HepG2 (cell line): Measurements from ENCODE around the gene PM20D1. TPM values are rescaled to one million over a fixed set of nuclear protein-coding genes. Genes with fewer than 3 reads are reported as not detected.

ENCODE experiments used
- ATAC-seq: fragments of 200-7000 bp; cut with Tn5 transposase; 3 replicates; pipeline ENCODE4 v1.9.1; 2020; ENCODE audit warnings: mild to moderate bottlenecking, moderate library complexity
- BruUV-seq: library from RNA; stranded (reverse); fragments of 400-500 nt; replicated peaks from 2 replicates; lab custom pipeline; 2021; lab: Mats Ljungman, UMichigan
- CTCF ChIA-PET: fragments of 300-600 bp; formaldehyde crosslinking; extraction: SDS; loops from one replicate; lab custom pipeline; 2021; ENCODE audit warnings: low total read pairs, inconsistent platforms, low intra/inter-chr PET ratio; lab: Yijun Ruan, JAX
- POLR2A ChIA-PET: fragments of 350-600 bp; sonication (Branson Sonifier 250); formaldehyde crosslinking; loops from one replicate; lab custom pipeline; 2020; ENCODE audit warnings: antibody characterized with exemption, inconsistent platforms; lab: Yijun Ruan, JAX
- DNase-seq: peaks from one replicate; pipeline ENCODE4 v3.0.0-alpha.2; 2015; ENCODE audit warnings: low spot score
- FAIRE-seq: peaks from 3 replicates; lab custom pipeline; 2011; peaks lifted over from hg19 to GRCh38; lab: Jason Lieb, UNC
- H2AFZ ChIP-seq: one replicate; pipeline ENCODE4 v1.6.1; 2011; ENCODE audit warnings: low read length, inconsistent platforms
- H3K27ac ChIP-seq: fragments of 300-600 bp; 3 replicates; pipeline ENCODE4 v1.8.0; 2011; ENCODE audit warnings: mixed run types, mild to moderate bottlenecking, mixed read lengths, low read length, inconsistent platforms; ENCODE audit not compliant: insufficient read depth; ENCODE audit errors: extremely low read length
- H3K27me3 ChIP-seq, 2 experiments: fragments of 200-600 bp in 1 of 2; 2 replicates in 1 of 2; 3 replicates in 1 of 2; pipeline versions ENCODE4 v1.6.0 to v1.8.0; 2011; ENCODE audit warnings: low read length in 2 of 2, mild to moderate bottlenecking in 2 of 2, moderate library complexity in 2 of 2, inconsistent platforms in 1 of 2; ENCODE audit not compliant: insufficient read depth in 2 of 2, control insufficient read depth in 1 of 2
- H3K36me3 ChIP-seq, 2 experiments: fragments of 200-600 bp in 1 of 2; replicated peaks in 1 of 2; 2 replicates in 1 of 2; 3 replicates in 1 of 2; pipeline versions ENCODE4 v1.5.1 to v1.8.0; 2011; ENCODE audit warnings: low read length in 2 of 2, inconsistent platforms in 1 of 2; ENCODE audit not compliant: insufficient read depth in 2 of 2, control insufficient read depth in 1 of 2
- H3K4me1 ChIP-seq: 2 replicates; pipeline ENCODE4 v1.5.1; 2012; ENCODE audit warnings: low read length, inconsistent platforms; ENCODE audit not compliant: insufficient read depth
- H3K4me2 ChIP-seq: 2 replicates; pipeline ENCODE4 v1.6.0; 2011; ENCODE audit warnings: low read depth, low read length, inconsistent platforms
- H3K4me3 ChIP-seq, 3 experiments: fragments of 200-600 bp in 1 of 3; sonication (generic), shearing (Covaris generic) in 1 of 3; replicated peaks in 1 of 3; 2 replicates each; pipeline ENCODE4 v1.5.1; 2011 to 2016; ENCODE audit warnings: low read length in 3 of 3, inconsistent platforms in 2 of 3, low read depth in 2 of 3, mild to moderate bottlenecking in 2 of 3, control low read depth in 1 of 3, mixed read lengths in 1 of 3; ENCODE audit not compliant: insufficient read depth in 1 of 3
- H3K79me2 ChIP-seq: one replicate; pipeline ENCODE4 v1.6.1; 2011; ENCODE audit warnings: low read length, inconsistent platforms; ENCODE audit not compliant: insufficient read depth
- H3K9ac ChIP-seq: 2 replicates; pipeline ENCODE4 v1.6.0; 2011; ENCODE audit warnings: mild to moderate bottlenecking, low read depth, low read length, inconsistent platforms; ENCODE audit not compliant: insufficient read depth
- H3K9me3 ChIP-seq: 2 replicates; pipeline ENCODE4 v1.5.1; 2012; ENCODE audit warnings: mild to moderate bottlenecking, low read length
- H4K20me1 ChIP-seq: 2 replicates; pipeline ENCODE4 v1.6.0; 2011; ENCODE audit warnings: inconsistent platforms, mild to moderate bottlenecking, low read length, moderate library complexity; ENCODE audit not compliant: insufficient read depth
- AHDC1 ChIP-seq: sonication (generic); formaldehyde crosslinking; IDR thresholded peaks from 2 replicates; pipeline ENCODE4 v1.5.1; 2020; ENCODE audit warnings: mild to moderate bottlenecking, missing genetic modification reagents, borderline replicate concordance
- CC2D1A ChIP-seq: sonication (generic); formaldehyde crosslinking; IDR thresholded peaks from 2 replicates; pipeline ENCODE4 v1.8.1; 2023; ENCODE audit warnings: mild to moderate bottlenecking, missing genetic modification reagents
- ETV5 ChIP-seq: IDR thresholded peaks from 2 replicates; pipeline ENCODE4 v1.6.1; 2018; ENCODE audit warnings: missing biosample characterization, missing genetic modification reagents, inconsistent platforms, borderline replicate concordance
- IRX3 ChIP-seq: sonication (generic); formaldehyde crosslinking; IDR thresholded peaks from 2 replicates; pipeline ENCODE4 v1.8.1; 2023; ENCODE audit warnings: mild to moderate bottlenecking, low read depth, missing genetic modification reagents, borderline replicate concordance
- NFRKB ChIP-seq: fragments of 450-650 bp; IDR thresholded peaks from 2 replicates; pipeline ENCODE4 v1.6.1; 2017
- NONO ChIP-seq, 2 experiments: fragments of 450-650 bp in 1 of 2; sonication (generic) in 1 of 2; formaldehyde crosslinking in 1 of 2; IDR thresholded peaks in 1 of 2; conservative IDR thresholded peaks in 1 of 2; 2 replicates each; pipeline versions ENCODE4 v1.6.1 to v1.8.0; 2017 to 2022; ENCODE audit warnings: mild to moderate bottlenecking in 1 of 2, missing genetic modification reagents in 1 of 2, moderate library complexity in 1 of 2
- PAWR ChIP-seq: sonication (generic); formaldehyde crosslinking; IDR thresholded peaks from 2 replicates; pipeline ENCODE4 v1.4.0; 2020; ENCODE audit warnings: missing genetic modification reagents, mild to moderate bottlenecking, borderline replicate concordance
- PCBP2 ChIP-seq: fragments of 200-400 bp; formaldehyde crosslinking; optimal IDR thresholded peaks from 2 replicates; pipeline ENCODE3; 2018; ENCODE audit warnings: low read length, low read depth; ENCODE audit not compliant: poor library complexity, severe bottlenecking
- SNAI1 ChIP-seq: sonication (generic); formaldehyde crosslinking; IDR thresholded peaks from 2 replicates; pipeline ENCODE4 v1.5.0; 2020; ENCODE audit warnings: mild to moderate bottlenecking, missing genetic modification reagents, borderline replicate concordance
- SNAPC5 ChIP-seq: sonication (generic); formaldehyde crosslinking; IDR thresholded peaks from 2 replicates; pipeline ENCODE4 v1.8.1; 2023; ENCODE audit warnings: mild to moderate bottlenecking, missing genetic modification reagents, borderline replicate concordance
- TRIM24 ChIP-seq: sonication (generic); formaldehyde crosslinking; IDR thresholded peaks from 2 replicates; pipeline ENCODE4 v1.8.0; 2022; ENCODE audit warnings: mild to moderate bottlenecking, missing genetic modification reagents
- ZNF12 ChIP-seq: sonication (generic); formaldehyde crosslinking; IDR thresholded peaks from 2 replicates; pipeline ENCODE4 v1.5.0; 2020; ENCODE audit warnings: missing genetic modification reagents
- WGBS: methylation state at CpG from one replicate; pipeline ENCODE4 v1.1.6; 2017; ENCODE audit warnings: low lambda C conversion rate; 5-methylcytosine and 5-hydroxymethylcytosine counted together
- in situ Hi-C: cut with HindIII; loops from 2 replicates; pipeline ENCODE4 v1.10.0; 2017; ENCODE audit warnings: low pct_unique_long_range_greater_than_20kb; ENCODE audit not compliant: extremely low pct_ligation_motif_present
- intact Hi-C: fragments of 100-400 bp; cut with micrococcal nuclease; formaldehyde crosslinking; loops from one replicate; pipeline ENCODE4 v1.10.0; 2022; ENCODE audit not compliant: unreplicated experiment
- polyA plus RNA-seq, 8 experiments: library from polyadenylated mRNA; depleted of rRNA in 3 of 8; stranded (reverse) in 7 of 8; unstranded in 1 of 8; fragments of >200 nt; fragmentation: Illumina TruSeq in 4 of 8; extraction: Trizol in 4 of 8; gene quantifications; 2 replicates each; pipeline versions ENCODE4 v1.2.1 to v1.2.3, GENCODE V29; 2011 to 2016; ENCODE audit warnings: low read depth in 4 of 8, missing spikeins in 1 of 8, mixed read lengths in 1 of 8; ENCODE audit not compliant: insufficient read depth in 1 of 8
- total RNA-seq, 5 experiments: library from RNA; depleted of rRNA; stranded (reverse); fragments of >200 nt; fragmentation: Illumina TruSeq; extraction: Trizol; gene quantifications; 2 replicates each; pipeline ENCODE4 v1.2.3, GENCODE V29; 2016; ENCODE audit warnings: low read depth in 1 of 5

PM20D1 gene
- total and polyA plus RNA-seq, 2 of the 13 experiments (the other 11 are each of a cell fraction or from before 2014, with no cell fraction given) = not detected

- no peaks in the 10 kb centered on the region for H3K4me1 ChIP-seq
- intact Hi-C loops (no loop called here), in situ Hi-C loops (loop anchor here (5.0 to 10.0 kb wide), 2 partner anchors 120 to 312 kb away; no protein-coding TSS in a partner anchor)
- WGBS = 77% methylated on average over 6 of the region's 8 CpGs
- H3K79me2 ChIP-seq = no peaks in the 10 kb centered on the region
- CTCF ChIA-PET = interaction anchor here (1.6 to 4.3 kb wide), 3 partner anchors 115 to 185 kb away, joined by 5 to 37 read pairs (median 19); no protein-coding TSS in a partner anchor
- H3K9me3 ChIP-seq = no peaks in the 10 kb centered on the region
- no peak overlapping the region for H2AFZ ChIP-seq
- no peak for FAIRE-seq
- no peak overlapping the region for H3K27ac ChIP-seq
- H3K9ac ChIP-seq = no peak overlapping the region
- no peak overlapping the region for H3K4me2 ChIP-seq
- no peaks in the 10 kb centered on the region for H4K20me1 ChIP-seq
- ATAC-seq = no peak
- H3K36me3 ChIP-seq = no peaks in the 10 kb centered on the region
- no peak for DNase-seq
- H3K27me3 ChIP-seq = no peaks in the 10 kb centered on the region; a peak in 1 of 5 replicates
- no peak overlapping the region for H3K4me3 ChIP-seq
- no TSS peak for BruUV-seq
- TF ChIP-seq NFRKB (no peak), IRX3 (no peak), ZNF12 (CRISPR knock-in tag) (no peak), PAWR (no peak), AHDC1 (CRISPR knock-in tag) (no peak), NONO (IDR thresholded peaks at IDR 0.05) (no peak), NONO (CRISPR knock-in tag; conservative IDR thresholded peaks at IDR 0.05) (no peak), SNAPC5 (CRISPR knock-in tag) (no peak), ETV5 (CRISPR knock-in tag) (no peak), SNAI1 (CRISPR knock-in tag) (no peak), PCBP2 (no peak), TRIM24 (CRISPR knock-in tag) (no peak), CC2D1A (no peak)
- POLR2A ChIA-PET = no interaction called here
Measured at GRCh38 chr1:205792481-205792881, 57.5 kb downstream of the PM20D1 start.
